ENCODE results near the gene ST6GALNAC1.

Gene ST6GALNAC1

GRCh38 chr17:76675648-76676047 lies 32.1 kb upstream of the ST6GALNAC1 start:
- no peak for DNase-seq

GRCh38 chr17:76674600-76674999 lies 31.0 kb upstream of the ST6GALNAC1 start:
- DNase-seq: no peak

DNA sequence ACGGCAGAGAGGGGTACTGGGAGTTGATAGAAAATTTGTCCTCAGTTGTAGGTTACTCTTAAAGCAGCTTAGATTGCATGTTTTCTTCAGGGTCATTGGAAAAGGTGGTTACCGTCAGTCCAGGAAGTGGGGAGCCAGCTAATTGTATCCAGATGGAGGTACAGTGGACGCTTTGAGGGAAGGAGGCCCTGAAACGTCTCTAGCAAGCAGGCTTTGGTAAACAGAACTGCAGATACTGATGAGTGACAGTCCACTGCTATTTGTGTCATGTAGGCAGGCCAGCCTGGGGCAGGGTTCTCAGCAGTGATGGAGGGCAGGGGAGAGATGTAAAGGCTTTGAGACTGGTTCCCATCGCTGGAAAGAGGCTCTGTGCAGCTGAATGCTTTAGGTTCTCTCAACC lies 30.2 kb upstream of the ST6GALNAC1 start:
- no peak for DNase-seq

GRCh38 chr17:76672892-76673291 lies 29.3 kb upstream of the ST6GALNAC1 start:
- DNase-seq: no peak

DNA sequence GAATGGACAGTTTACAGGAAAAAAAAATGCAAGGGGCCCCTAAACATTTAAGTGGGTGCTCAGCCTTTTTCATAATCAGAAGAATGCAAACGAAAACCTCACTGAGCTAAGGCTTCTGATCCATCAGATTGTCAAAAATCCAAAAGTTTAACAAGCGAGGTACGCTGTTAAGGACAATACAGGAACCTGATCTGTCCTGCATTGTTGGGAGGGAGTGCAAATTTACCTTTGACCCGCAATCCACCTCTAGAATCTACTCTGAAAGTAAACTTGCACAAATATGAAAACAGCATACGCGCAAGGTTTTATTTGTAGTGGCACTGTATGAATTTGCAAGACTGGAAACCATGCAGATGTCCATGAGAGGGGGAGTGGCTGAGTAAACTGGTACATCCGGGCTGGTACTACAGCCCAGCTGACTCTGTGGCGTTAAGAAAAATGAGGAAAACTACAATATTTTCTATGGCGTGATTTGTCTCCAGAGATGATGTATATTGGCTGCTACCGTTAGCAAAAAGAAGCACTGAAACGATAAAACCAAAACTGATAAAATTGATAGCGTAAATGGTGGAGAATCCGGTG lies 28.8 kb upstream of the ST6GALNAC1 start:
- DNase-seq: no peak

GRCh38 chr17:76671912-76672262 lies 28.3 kb upstream of the ST6GALNAC1 start:
- DNase-seq: no peak

DNA sequence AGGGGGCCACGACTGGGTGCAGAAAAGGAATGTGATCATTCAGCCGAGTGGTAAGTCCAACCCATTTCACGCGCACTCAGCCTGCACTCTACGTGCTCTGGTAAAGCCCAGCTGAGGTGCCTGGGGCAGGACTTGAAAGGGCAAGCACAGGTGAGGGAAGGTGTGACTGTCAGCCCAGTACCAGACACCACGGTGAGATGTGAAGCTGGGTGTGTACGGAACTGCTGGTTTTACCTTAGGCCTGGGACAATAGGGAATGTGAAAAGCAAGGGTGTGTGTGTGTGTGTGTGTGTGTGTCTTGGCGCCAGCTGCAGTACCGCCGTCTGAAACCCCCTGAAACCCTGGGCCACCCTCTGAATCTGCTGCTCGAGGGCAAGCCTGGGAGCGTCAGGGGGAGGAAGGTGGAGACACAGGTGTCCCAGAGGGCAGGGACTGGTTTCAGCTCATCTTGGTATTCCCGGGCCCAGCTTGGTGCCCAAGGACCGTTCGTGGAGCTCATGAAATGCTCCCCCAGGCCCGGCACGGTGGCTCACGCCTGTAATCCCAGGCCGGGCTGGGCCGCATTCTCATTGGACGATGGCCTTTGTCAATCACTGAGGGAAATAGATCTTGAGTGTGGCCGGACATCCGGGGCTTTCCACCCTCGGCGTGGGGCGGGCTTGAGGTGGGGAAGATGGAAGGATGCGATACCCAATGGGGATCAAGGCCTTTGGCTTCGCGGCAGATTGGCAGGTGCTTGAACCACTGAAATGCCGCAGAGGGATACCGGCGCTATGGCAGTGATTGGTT lies 27.8 kb upstream of the ST6GALNAC1 start:
- peak; percentile 99 for DNase-seq

GRCh38 chr17:76670718-76671122 lies 27.2 kb upstream of the ST6GALNAC1 start:
- DNase-seq: no peak

DNA sequence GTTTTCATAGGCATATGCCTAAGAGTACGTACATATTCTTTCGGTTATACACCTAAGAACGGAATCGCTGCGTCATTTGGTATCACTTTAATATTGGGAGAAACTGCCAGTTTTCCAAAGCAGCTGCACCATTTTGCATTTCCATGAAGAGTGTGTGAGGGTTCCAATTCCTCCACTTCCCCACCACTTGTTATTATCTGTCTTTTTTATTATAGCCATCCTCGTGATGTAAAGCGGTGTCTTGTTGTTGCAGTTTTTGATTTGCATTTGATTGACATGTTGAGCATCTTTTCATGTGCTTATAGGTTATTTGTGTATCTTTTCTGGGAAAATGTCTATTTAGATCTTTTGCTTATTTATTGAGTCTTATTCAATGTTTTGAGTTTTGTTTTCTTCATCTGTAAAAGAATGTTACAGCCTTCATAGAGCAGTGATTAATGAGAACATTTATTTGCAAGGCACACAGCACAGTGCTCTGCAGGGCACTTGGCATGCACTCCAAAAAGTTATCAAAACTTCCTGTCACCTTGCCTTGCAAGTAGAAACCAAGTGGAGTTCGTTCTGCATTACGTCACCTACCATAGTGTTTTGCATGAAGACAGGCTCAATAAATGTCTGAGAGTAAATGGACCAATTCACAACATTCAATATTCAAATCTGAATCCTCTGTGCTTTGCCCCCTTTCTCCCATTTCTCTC lies 26.6 kb upstream of the ST6GALNAC1 start:
- DNase-seq: no peak

GRCh38 chr17:76667786-76668453 lies 24.4 kb upstream of the ST6GALNAC1 start:
- no peak for DNase-seq

GRCh38 chr17:76667491-76667755 lies 23.9 kb upstream of the ST6GALNAC1 start:
- no peak for DNase-seq

DNA sequence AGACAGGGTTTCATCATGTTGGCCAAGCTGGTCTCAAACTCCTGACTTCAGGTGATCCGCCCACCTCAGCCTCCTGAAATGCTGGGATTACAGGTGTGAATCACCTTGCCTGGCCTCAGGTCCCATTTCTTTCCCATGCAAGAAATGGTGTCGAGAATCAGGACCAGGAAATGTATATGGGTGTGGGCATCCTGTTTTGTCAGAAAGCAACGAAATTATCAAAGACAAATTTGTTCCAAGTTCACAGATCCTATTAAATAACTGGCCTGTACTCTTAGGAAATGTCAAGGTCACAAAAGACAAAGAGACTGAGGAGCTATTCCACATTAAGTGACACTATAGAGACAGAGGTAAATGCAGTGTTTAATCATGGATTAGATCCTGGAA lies 17.1 kb upstream of the ST6GALNAC1 start:
- DNase-seq: no peak

- peak; percentile 19 for DNase-seq
Observed at GRCh38 chr17:76659928-76660655, 16.5 kb upstream of the ST6GALNAC1 start.

DNA sequence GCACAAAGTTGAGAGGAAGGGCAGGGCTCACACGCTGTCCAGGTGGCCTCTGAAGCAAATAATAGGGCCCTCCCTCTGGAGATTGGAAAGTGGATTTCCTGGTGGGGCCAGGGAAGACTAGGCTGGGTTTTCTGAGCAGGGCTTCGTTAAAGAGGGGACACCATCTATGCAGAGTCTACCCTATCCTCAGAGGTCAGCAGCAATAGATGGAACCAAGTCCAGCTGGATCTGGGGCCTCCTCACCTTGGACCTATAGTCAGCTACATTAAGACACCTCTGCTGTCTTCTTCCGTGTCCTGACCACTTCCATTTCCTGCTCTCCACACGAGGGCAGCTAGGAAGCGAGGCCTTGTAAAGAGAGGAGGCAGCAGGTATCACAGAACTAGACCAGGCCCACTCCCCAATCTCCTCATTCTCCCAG lies 14.7 kb upstream of the ST6GALNAC1 start:
- no peak for DNase-seq

- no peak for DNase-seq
Observed at GRCh38 chr17:76657505-76658241, 14.1 kb upstream of the ST6GALNAC1 start.

DNA sequence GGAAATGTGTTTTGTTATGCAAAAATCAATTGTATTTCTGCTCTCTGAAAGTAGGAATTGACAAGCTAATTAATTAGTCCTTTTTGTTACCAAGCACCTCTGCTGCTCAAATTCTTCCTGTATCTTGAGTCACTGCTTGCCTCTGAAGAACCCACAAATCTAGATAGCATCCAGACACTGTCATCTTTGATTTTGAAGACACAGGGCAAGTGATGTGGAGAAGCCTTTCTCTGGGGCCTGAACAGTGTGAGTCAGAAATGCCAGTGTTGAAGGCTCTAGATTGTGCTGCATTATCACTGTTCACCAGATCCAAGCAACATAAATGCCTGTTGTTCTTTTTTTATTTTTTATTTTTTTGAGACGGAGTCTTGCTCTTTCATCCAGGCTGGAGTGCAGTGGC lies 10.9 kb upstream of the ST6GALNAC1 start:
- DNase-seq: no peak

DNA sequence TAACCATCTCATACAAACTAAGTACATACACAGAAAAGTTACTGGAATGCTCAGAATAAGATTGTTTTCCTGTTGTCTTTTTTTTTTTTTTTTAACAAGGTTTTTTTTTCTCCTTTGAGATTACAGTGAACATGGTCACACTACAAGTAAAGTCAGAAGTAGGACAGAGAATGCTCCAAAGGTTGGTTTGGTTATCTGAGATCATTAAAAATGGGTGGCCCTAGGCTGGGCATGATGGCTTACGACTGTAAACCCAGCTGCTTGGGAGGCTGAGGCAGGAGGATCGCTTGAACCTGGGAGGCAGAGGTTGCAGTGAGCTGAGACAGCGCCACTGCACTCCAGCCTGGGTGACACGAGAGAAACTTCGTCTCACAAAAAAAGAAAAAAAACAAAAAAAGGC lies 6.9 kb upstream of the ST6GALNAC1 start:
- DNase-seq: no peak

- no peak for DNase-seq
Observed at GRCh38 chr17:76646712-76647111, 3.2 kb upstream of the ST6GALNAC1 start.

- DNase-seq: no peak
Observed at GRCh38 chr17:76645481-76645880, 1.9 kb upstream of the ST6GALNAC1 start.

GRCh38 chr17:76644995-76645394 lies 1.4 kb upstream of the ST6GALNAC1 start:
- no peak for DNase-seq

DNA sequence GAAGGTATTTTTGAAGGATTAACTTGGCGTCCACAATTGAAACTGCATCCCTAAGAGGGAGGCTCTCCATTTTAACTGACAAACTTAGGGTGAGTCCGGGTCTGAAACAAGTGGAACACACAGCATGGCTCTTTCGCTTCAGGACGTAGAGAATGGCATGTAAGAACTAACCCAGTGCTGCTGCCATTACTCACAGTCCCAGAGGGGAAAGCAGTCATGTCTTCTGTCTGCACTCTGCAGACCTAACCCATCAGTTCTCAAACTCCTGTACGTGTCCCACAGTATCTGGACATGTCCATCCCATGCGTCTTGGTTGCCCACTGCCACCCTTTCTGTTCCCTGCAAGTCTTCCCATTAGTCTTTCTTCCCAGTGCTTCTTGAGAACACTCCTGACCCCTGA lies 563 bp downstream of the ST6GALNAC1 start:
- DNase-seq: no peak

DNA sequence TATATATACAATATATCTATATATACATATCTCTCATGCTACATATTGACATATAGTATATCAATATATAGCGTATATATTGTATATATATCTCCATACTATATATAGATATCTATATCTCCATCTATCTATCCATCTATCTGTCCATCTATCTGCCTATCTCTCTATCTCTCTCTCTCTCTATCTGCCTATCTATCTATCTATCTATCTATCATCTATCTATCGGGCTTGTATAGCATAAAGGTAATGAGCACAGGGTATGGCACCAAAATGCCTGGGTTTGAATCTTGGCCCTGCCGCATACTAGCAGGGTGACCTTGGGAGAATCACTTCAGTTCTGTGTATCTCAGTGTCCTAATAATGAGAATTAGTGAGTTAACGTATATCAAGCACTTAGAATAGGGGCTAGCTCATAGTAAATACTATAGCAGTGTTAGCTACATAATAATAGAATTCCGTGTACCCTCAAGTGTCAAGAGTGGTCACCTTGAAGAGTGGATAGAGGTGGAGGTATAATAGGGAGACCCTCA lies 1.5 kb downstream of the ST6GALNAC1 start:
- no peak for DNase-seq

Measured in DMS153 (cell line).